MM.1S (cell line): ENCODE results near the gene PRKCE.

Source experiments
- DNase-seq: peaks from one replicate; pipeline ENCODE4 v3.0.0-alpha.2; 2015
- H2AFZ ChIP-seq: fragments of 300-600 bp; sonication (generic); 2 replicates; pipeline ENCODE4 v1.6.0; 2016; ENCODE audit warnings: antibody characterized with exemption, low read length
- H3F3A ChIP-seq: fragments of 300-600 bp; sonication (generic); 2 replicates; pipeline ENCODE4 v1.6.1; 2016; ENCODE audit warnings: mild to moderate bottlenecking, antibody characterized with exemption, low read length, moderate library complexity, mixed read lengths; ENCODE audit not compliant: insufficient read depth
- H3K27ac ChIP-seq: fragments of 300-600 bp; sonication (generic); 2 replicates; pipeline ENCODE4 v1.5.1; 2016; ENCODE audit warnings: mild to moderate bottlenecking, low read length
- H3K27me3 ChIP-seq: fragments of 300-600 bp; sonication (generic); replicated peaks from 2 replicates; pipeline ENCODE4 v1.6.0; 2016; ENCODE audit warnings: low read length; ENCODE audit not compliant: insufficient read depth
- H3K36me3 ChIP-seq: fragments of 300-600 bp; sonication (generic); replicated peaks from 2 replicates; pipeline ENCODE4 v1.6.1; 2016; ENCODE audit warnings: mild to moderate bottlenecking, low read length, mixed read lengths; ENCODE audit not compliant: insufficient read depth
- H3K4me1 ChIP-seq: fragments of 300-600 bp; sonication (generic); 2 replicates; pipeline ENCODE4 v1.6.1; 2016; ENCODE audit warnings: low read length, mixed read lengths
- H3K4me2 ChIP-seq: fragments of 300-600 bp; sonication (generic); 2 replicates; pipeline ENCODE4 v1.6.0; 2016; ENCODE audit warnings: low read depth, low read length
- H3K4me3 ChIP-seq: fragments of 300-600 bp; sonication (generic); 2 replicates; pipeline ENCODE4 v1.5.1; 2016; ENCODE audit warnings: low read length, mixed read lengths
- H3K79me2 ChIP-seq: fragments of 300-600 bp; sonication (generic); 2 replicates; pipeline ENCODE4 v1.6.1; 2016; ENCODE audit warnings: mixed run types, low read length, mixed read lengths
- H3K9ac ChIP-seq: fragments of 300-600 bp; sonication (generic); 2 replicates; pipeline ENCODE4 v1.6.1; 2016; ENCODE audit warnings: low read length, mixed read lengths
- H3K9me2 ChIP-seq: fragments of 300-600 bp; sonication (generic); replicated peaks from 2 replicates; pipeline ENCODE4 v1.6.1; 2016; ENCODE audit warnings: mild to moderate bottlenecking, low read length, mixed read lengths; ENCODE audit not compliant: insufficient read depth
- H3K9me3 ChIP-seq: fragments of 300-600 bp; sonication (generic); replicated peaks from 2 replicates; pipeline ENCODE4 v1.6.1; 2016; ENCODE audit warnings: mild to moderate bottlenecking, low read length, mixed read lengths; ENCODE audit not compliant: insufficient read depth
- H4K20me1 ChIP-seq: fragments of 300-600 bp; sonication (generic); 2 replicates; pipeline ENCODE4 v1.6.1; 2016; ENCODE audit warnings: mild to moderate bottlenecking, low read length, moderate library complexity, mixed read lengths; ENCODE audit not compliant: insufficient read depth
- CTCF ChIP-seq: fragments of 300-600 bp; sonication (generic); IDR thresholded peaks from 2 replicates; pipeline ENCODE4 v1.5.1; 2016; ENCODE audit warnings: antibody characterized with exemption, low read length, mixed read lengths
- EZH2 ChIP-seq: fragments of 300-600 bp; sonication (generic); optimal IDR thresholded peaks from 2 replicates; pipeline ENCODE3; 2017; ENCODE audit warnings: low read depth, mild to moderate bottlenecking, antibody characterized with exemption, low read length, mixed read lengths
- EZH2phosphoT487 ChIP-seq: fragments of 300-600 bp; sonication (generic); IDR thresholded peaks from 2 replicates; pipeline ENCODE4 v1.6.1; 2018; ENCODE audit warnings: antibody characterized with exemption, low read length

The PRKCE gene

GRCh38 chr2:45833968-45834344 is 182.5 kb downstream of the PRKCE start:
- Histone ChIP-seq H3K9ac (peak overlapping the region; percentile 4; the same call in 1 of the 2 replicates), H2AFZ (0 out of 2 replicates have a peak overlapping the region, but pooled peaks have one; percentile 8), H3K36me3 (no peaks in the 10 kb centered on the region), H3K4me2 (peak overlapping the region; percentile 33; the same call in 1 of the 2 replicates), H3F3A (peaks cover 11% of the 10 kb centered on the region), H3K4me1 (peaks cover 41% of the 10 kb centered on the region), H3K9me2 (no peaks in the 10 kb centered on the region), H3K4me3 (no peak overlapping the region), H3K79me2 (no peaks in the 10 kb centered on the region), H3K27me3 (no peaks in the 10 kb centered on the region), H3K9me3 (no peaks in the 10 kb centered on the region), H3K27ac (peak overlapping the region; percentile 41; the same call in 1 of the 2 replicates), H4K20me1 (no peaks in the 10 kb centered on the region)
- peak; percentile 55 for DNase-seq
- TF ChIP-seq EZH2 (no peak), CTCF (no peak), EZH2phosphoT487 (no peak)

- H3K27ac ChIP-seq: peak overlapping the region; percentile 41; the same call in 1 of the 2 replicates
- H3K9ac ChIP-seq: no peak overlapping the region; the same call in 1 of the 2 replicates
- peaks cover 11% of the 10 kb centered on the region for H3F3A ChIP-seq
- DNase-seq: no peak
- no peak overlapping the region for H3K4me3 ChIP-seq
- H4K20me1 ChIP-seq: no peaks in the 10 kb centered on the region
- TF ChIP-seq EZH2 (no peak), EZH2phosphoT487 (no peak), CTCF (no peak)
- no peaks in the 10 kb centered on the region for H3K9me3 ChIP-seq
- no peak overlapping the region for H2AFZ ChIP-seq
- no peaks in the 10 kb centered on the region for H3K27me3 ChIP-seq
- peak overlapping the region; percentile 33; the same call in 1 of the 2 replicates for H3K4me2 ChIP-seq
- H3K4me1 ChIP-seq: peaks cover 41% of the 10 kb centered on the region
- H3K9me2 ChIP-seq: no peaks in the 10 kb centered on the region
- no peaks in the 10 kb centered on the region for H3K79me2 ChIP-seq
- no peaks in the 10 kb centered on the region for H3K36me3 ChIP-seq
These were observed 182.9 kb downstream of the PRKCE start for GRCh38 chr2:45834372-45834771.

DNA sequence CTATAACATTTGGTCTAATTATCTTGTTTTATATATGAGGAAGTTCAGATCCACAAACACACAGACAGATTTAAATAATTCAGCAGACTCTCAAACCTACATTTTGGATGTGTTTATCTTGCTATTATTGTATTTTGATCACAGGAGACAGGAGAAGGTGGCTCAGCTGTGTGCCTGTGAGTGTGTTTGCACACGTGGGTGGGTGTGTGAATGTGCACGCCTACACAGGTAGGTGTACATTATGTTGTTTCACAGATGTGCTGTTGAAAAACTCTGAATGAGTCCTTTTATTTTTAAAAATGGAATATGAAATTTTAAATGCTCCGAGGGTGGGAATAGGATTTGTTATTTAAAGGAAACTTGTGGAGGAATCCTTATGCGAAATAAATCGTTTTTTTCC is 183.4 kb downstream of the PRKCE start:
- peaks cover 11% of the 10 kb centered on the region for H3F3A ChIP-seq
- H3K9me3 ChIP-seq: no peaks in the 10 kb centered on the region
- H3K36me3 ChIP-seq: no peaks in the 10 kb centered on the region
- H2AFZ ChIP-seq: no peak overlapping the region
- no peak overlapping the region for H3K4me2 ChIP-seq
- peaks cover 44% of the 10 kb centered on the region for H3K4me1 ChIP-seq
- H3K4me3 ChIP-seq: no peak overlapping the region
- H3K9me2 ChIP-seq: no peaks in the 10 kb centered on the region
- H3K27me3 ChIP-seq: no peaks in the 10 kb centered on the region
- no peaks in the 10 kb centered on the region for H3K79me2 ChIP-seq
- no peak for TF ChIP-seq CTCF
- no peak for TF ChIP-seq EZH2
- no peak for TF ChIP-seq EZH2phosphoT487
- no peak overlapping the region for H3K9ac ChIP-seq
- DNase-seq: no peak
- H4K20me1 ChIP-seq: no peaks in the 10 kb centered on the region
- no peak overlapping the region for H3K27ac ChIP-seq
